Suprapubic skin (tissue), 4 donors: ENCODE measurements around the gene DECR2. TPM values are rescaled to one million over a fixed set of nuclear protein-coding genes. Genes with fewer than 3 reads are reported as not detected.

Experiments
- DNase-seq, 2 donors: peaks; one replicate each; pipeline ENCODE4 v3.0.0-alpha.2; 2019; ENCODE audit warnings: low spot score in 2 of 2
- H3K27ac ChIP-seq: fragments of 200-600 bp; sonication (generic); one replicate; pipeline ENCODE4 v1.5.1; 2019
- H3K27me3 ChIP-seq: fragments of 200-600 bp; sonication (generic); one replicate; pipeline ENCODE4 v1.5.1; 2019
- H3K36me3 ChIP-seq: fragments of 200-600 bp; sonication (generic); one replicate; pipeline ENCODE4 v1.5.1; 2019
- H3K4me1 ChIP-seq: fragments of 200-600 bp; sonication (generic); one replicate; pipeline ENCODE4 v1.5.1; 2019
- H3K4me3 ChIP-seq: fragments of 200-600 bp; sonication (generic); one replicate; pipeline ENCODE4 v1.5.1; 2019; ENCODE audit warnings: mild to moderate bottlenecking
- H3K9me3 ChIP-seq: fragments of 200-600 bp; sonication (generic); one replicate; pipeline ENCODE4 v1.5.1; 2019
- CTCF ChIP-seq, 2 donors: fragments of 200-600 bp in 1 of 2; fragments of 450-650 bp in 1 of 2; sonication (generic) in 1 of 2; IDR thresholded peaks; one replicate each; pipeline ENCODE4 v1.5.1; 2016 to 2019; ENCODE audit warnings: antibody characterized with exemption in 2 of 2, mild to moderate bottlenecking in 1 of 2, moderate library complexity in 1 of 2
- EP300 ChIP-seq: sonication (generic); formaldehyde crosslinking; IDR thresholded peaks from one replicate; pipeline ENCODE4 v1.6.1; 2017; ENCODE audit warnings: antibody characterized with exemption
- POLR2A ChIP-seq, 2 donors: fragments of 450-650 bp; IDR thresholded peaks; one replicate each; pipeline ENCODE4 v1.6.1; 2017; ENCODE audit warnings: antibody characterized with exemption in 2 of 2, mild to moderate bottlenecking in 2 of 2, moderate library complexity in 2 of 2
- POLR2AphosphoS5 ChIP-seq, 3 donors: sonication (generic); formaldehyde crosslinking; IDR thresholded peaks; one replicate each; pipeline ENCODE4 v1.6.1; 2017; ENCODE audit warnings: antibody characterized with exemption in 3 of 3
- WGBS: methylation state at CpG from one replicate; pipeline ENCODE4 v1.1.5; 2018; 5-methylcytosine and 5-hydroxymethylcytosine counted together
- total RNA-seq, 4 donors: library from RNA; depleted of rRNA; stranded (reverse); fragments of >200 nt; gene quantifications; one replicate each; pipeline ENCODE4 v1.1.0, GENCODE V29; 2016

Gene DECR2
- total RNA-seq, 4 donors from 2014 or later: 9.1 to 23.4 (median 12.3) TPM

- WGBS: 56% methylated on average over 5 of the region's 7 CpGs
- Histone ChIP-seq H3K9me3 (no peaks in the 10 kb centered on the region), H3K27me3 (no peaks in the 10 kb centered on the region), H3K4me3 (no peak overlapping the region), H3K36me3 (no peaks in the 10 kb centered on the region), H3K4me1 (peaks cover 11% of the 10 kb centered on the region), H3K27ac (no peak overlapping the region)
- peak in 1 of 2 donors; percentile 79 for DNase-seq
- TF ChIP-seq CTCF (IDR thresholded peaks at IDR 0.05) (peak; percentile 59 to 64), POLR2AphosphoS5 (IDR thresholded peaks at IDR 0.05) (no peak)
Observed at GRCh38 chr16:391885-392335, 9.8 kb upstream of the DECR2 start.

DNA sequence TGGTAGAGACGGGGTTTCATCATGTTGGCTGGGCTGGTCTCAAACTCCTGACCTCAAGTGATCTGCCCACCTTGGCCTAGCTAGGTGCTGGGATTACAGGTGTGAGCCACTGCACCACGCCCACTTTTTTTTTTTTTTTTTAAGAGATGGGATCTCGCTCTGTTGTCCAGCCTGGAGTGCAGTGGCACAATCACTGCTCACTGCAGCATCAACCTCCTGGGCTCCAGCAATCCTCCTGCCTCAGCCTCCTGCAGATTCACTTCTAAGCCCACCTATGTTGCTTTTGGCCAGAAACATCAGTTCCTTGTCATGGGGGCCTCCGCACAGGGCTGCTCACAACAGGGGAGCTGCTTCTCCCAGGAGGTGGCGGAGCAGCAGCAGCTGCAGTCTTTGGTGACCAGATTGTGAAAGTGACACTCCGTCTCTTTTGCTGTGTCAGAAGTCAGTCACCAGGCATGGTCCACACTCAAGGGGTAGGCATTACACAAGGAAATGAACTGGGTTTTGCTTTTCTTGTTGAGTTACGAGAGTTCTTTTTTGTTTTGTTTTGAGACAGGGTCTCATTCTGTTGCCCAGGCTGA is 9.1 kb upstream of the DECR2 start:
- Histone ChIP-seq H3K4me1 (peaks cover 11% of the 10 kb centered on the region), H3K4me3 (no peak overlapping the region), H3K36me3 (no peaks in the 10 kb centered on the region), H3K27me3 (no peaks in the 10 kb centered on the region), H3K9me3 (no peaks in the 10 kb centered on the region), H3K27ac (no peak overlapping the region)
- TF ChIP-seq EP300 (no peak), POLR2A (IDR thresholded peaks at IDR 0.05) (no peak), POLR2AphosphoS5 (IDR thresholded peaks at IDR 0.05) (no peak), CTCF (IDR thresholded peaks at IDR 0.05) (no peak)
- 78% methylated on average over 7 of the region's 7 CpGs for WGBS
- DNase-seq: no peak

DNA sequence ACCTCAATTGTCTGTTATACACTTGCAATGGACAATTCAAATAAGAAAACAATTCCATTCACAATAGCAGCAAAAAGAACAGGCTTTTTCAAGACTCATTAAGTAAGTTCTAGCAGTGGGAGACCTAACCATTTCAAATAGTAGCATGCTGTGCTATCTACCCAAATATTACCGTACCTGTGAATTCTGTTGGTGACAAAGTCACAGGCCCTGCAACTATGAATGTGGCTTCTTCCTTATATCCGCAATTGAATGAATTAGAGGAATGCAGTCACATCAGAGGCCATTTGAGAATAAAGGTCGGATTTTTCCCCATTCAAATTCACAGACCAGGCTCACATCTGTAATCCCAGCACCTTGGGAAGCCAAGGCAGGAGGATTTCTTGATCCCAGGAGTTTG is 5.5 kb upstream of the DECR2 start:
- no peak for TF ChIP-seq CTCF (IDR thresholded peaks at IDR 0.05)
- TF ChIP-seq POLR2A (IDR thresholded peaks at IDR 0.05): no peak
- no peak for TF ChIP-seq POLR2AphosphoS5 (IDR thresholded peaks at IDR 0.05)
- no peak for TF ChIP-seq EP300
- 38% methylated on average over 3 of the region's 3 CpGs for WGBS

DNA sequence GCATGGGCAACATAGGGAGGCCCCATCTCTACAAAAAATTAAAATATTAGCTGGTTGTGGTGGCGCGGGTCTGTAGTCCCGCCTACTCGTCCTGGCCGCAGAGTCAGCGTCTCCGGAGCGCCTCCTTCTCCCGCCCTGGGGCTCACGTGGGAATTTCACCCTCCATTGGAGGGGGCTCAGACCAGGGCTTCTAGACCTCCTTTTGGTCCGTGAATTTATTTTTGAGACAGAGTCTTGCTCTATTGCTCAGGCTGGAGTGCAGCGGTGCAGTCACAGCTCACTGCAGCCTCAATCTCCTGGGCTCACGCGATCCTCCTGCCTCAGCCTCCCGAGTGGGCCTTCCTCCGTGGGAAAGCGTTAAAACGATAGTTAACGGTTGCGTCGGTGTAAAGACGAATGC is 5.1 kb upstream of the DECR2 start:
- no peak for DNase-seq
- no peak for TF ChIP-seq EP300
- no peak for TF ChIP-seq POLR2AphosphoS5 (IDR thresholded peaks at IDR 0.05)
- TF ChIP-seq CTCF (IDR thresholded peaks at IDR 0.05): no peak
- no peak for TF ChIP-seq POLR2A (IDR thresholded peaks at IDR 0.05)
- H3K4me1 ChIP-seq: peaks cover 26% of the 10 kb centered on the region

More for the DNA sequence above, 5.5 kb upstream of the DECR2 start:
- H3K9me3 ChIP-seq: no peaks in the 10 kb centered on the region
- no peaks in the 10 kb centered on the region for H3K27me3 ChIP-seq
- peaks cover 25% of the 10 kb centered on the region for H3K4me1 ChIP-seq
- H3K4me3 ChIP-seq: peak overlapping the region; percentile 74
- H3K36me3 ChIP-seq: peaks cover 3% of the 10 kb centered on the region
- DNase-seq: no peak
- peak overlapping the region; percentile 86 for H3K27ac ChIP-seq

DNA sequence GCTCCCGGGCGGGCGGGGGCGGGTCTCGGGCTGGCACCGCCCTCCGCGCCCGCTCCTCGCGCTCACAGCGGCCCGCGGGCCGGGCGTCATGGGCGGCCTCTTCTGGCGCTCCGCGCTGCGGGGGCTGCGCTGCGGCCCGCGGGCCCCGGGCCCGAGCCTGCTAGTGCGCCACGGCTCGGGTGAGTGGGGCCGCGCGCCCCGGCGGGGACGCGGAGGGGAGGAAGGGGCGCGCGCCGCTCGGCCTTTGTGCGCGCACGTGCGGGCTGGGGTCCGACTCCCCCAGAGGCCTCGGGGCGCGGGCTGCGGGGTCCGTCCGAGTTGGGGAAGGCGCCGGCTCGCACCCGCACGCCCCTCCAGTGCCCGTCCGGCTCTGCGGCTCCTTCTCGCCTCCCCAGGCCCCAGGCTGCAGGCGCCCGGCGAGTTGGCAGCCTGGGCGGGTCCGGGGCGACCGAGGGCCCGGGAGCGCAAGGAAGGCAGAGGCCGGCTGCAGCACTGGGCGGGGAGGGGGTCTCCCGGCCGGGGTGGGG is 4.5 kb upstream of the DECR2 start, which contains the start of gene NME4:
NME4 (plus strand) TSS at position 65 of the 527 bp plus-strand sequence; CDS start at position 89, 24 bp downstream.
- WGBS: 0% methylated on average over 6 of the region's 75 CpGs
- DNase-seq: no peak
- H3K27ac ChIP-seq: peak within 1 kb of the TSS; percentile 86

More for the DNA sequence above, 5.1 kb upstream of the DECR2 start:
- Histone ChIP-seq H3K27me3 (no peaks in the 10 kb centered on the region), H3K27ac (peak overlapping the region; percentile 86), H3K36me3 (peaks cover 3% of the 10 kb centered on the region), H3K4me3 (peak overlapping the region; percentile 74), H3K9me3 (no peaks in the 10 kb centered on the region)
- 10% methylated on average over 22 of the region's 22 CpGs for WGBS

More for the DNA sequence above, 4.5 kb upstream of the DECR2 start, which contains the start of gene NME4:
- TF ChIP-seq POLR2AphosphoS5 (IDR thresholded peaks at IDR 0.05): no peak
- TF ChIP-seq POLR2A (IDR thresholded peaks at IDR 0.05): no peak
- TF ChIP-seq CTCF (IDR thresholded peaks at IDR 0.05): no peak
- TF ChIP-seq EP300: no peak
- Histone ChIP-seq H3K36me3 (peaks cover 3% of the 10 kb centered on the region), H3K9me3 (no peaks in the 10 kb centered on the region), H3K4me1 (peaks cover 28% of the 10 kb centered on the region), H3K27me3 (no peaks in the 10 kb centered on the region), H3K4me3 (peak within 1 kb of the TSS; percentile 74)
